AG04450 (cell line): ENCODE data around the gene IRAK2. TPM values are rescaled to one million over a fixed set of nuclear protein-coding genes. Genes with fewer than 3 reads are reported as not detected.

ENCODE experiments used
- CTCF ChIA-PET: fragments of 300-600, 350-600 bp; formaldehyde crosslinking; extraction: SDS; loops from one replicate; lab custom pipeline; 2022; ENCODE audit warnings: antibody characterized with exemption, inconsistent platforms; lab: Charles Lee
- POLR2A ChIA-PET: fragments of 350-600 bp; formaldehyde crosslinking; extraction: SDS; loops from one replicate; lab custom pipeline; 2021; ENCODE audit warnings: antibody characterized with exemption, inconsistent platforms; lab: Yijun Ruan, JAX
- DNase-seq: peaks from one replicate; pipeline ENCODE4 v3.0.0-alpha.2; 2011; ENCODE audit warnings: low read depth, low spot score
- H3K27ac ChIP-seq: one replicate; pipeline ENCODE4 v1.5.1; 2012; ENCODE audit warnings: low read depth, low read length, control low read depth
- H3K27me3 ChIP-seq: one replicate; pipeline ENCODE4 v1.6.0; 2012; ENCODE audit warnings: low read length; ENCODE audit not compliant: control insufficient read depth, insufficient read depth
- H3K4me3 ChIP-seq: 2 replicates; pipeline ENCODE4 v1.5.1; 2011; ENCODE audit warnings: mild to moderate bottlenecking, low read depth, low read length, control low read depth
- H3K9me3 ChIP-seq: 2 replicates; pipeline ENCODE4 v1.5.1; 2012; ENCODE audit warnings: low read length; ENCODE audit not compliant: control insufficient read depth, insufficient read depth
- polyA plus RNA-seq: library from polyadenylated mRNA; depleted of rRNA; stranded (reverse); fragments of >200 nt; gene quantifications from 2 replicates; pipeline ENCODE4 v1.2.3, GENCODE V29; 2011
- TF ChIP-seq, protein P1 (sequence below): IDR thresholded peaks from 2 replicates; pipeline ENCODE4 v1.5.1; 2011; ENCODE audit warnings: low read depth, low read length, control low read depth, inconsistent platforms

Gene IRAK2
- polyA plus RNA-seq, 1 experiment: 7.6 TPM

GRCh38 chr3:10238345-10239183 is 73.8 kb downstream of the IRAK2 start:
- H3K9me3 ChIP-seq: no peaks in the 10 kb centered on the region
- H3K27me3 ChIP-seq: no peaks in the 10 kb centered on the region
- H3K27ac ChIP-seq: no peak overlapping the region
- TF ChIP-seq, protein P1, sequence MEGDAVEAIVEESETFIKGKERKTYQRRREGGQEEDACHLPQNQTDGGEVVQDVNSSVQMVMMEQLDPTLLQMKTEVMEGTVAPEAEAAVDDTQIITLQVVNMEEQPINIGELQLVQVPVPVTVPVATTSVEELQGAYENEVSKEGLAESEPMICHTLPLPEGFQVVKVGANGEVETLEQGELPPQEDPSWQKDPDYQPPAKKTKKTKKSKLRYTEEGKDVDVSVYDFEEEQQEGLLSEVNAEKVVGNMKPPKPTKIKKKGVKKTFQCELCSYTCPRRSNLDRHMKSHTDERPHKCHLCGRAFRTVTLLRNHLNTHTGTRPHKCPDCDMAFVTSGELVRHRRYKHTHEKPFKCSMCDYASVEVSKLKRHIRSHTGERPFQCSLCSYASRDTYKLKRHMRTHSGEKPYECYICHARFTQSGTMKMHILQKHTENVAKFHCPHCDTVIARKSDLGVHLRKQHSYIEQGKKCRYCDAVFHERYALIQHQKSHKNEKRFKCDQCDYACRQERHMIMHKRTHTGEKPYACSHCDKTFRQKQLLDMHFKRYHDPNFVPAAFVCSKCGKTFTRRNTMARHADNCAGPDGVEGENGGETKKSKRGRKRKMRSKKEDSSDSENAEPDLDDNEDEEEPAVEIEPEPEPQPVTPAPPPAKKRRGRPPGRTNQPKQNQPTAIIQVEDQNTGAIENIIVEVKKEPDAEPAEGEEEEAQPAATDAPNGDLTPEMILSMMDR: no peak
- no peak overlapping the region for H3K4me3 ChIP-seq
- CTCF ChIA-PET: interaction anchor here (0.6 to 0.8 kb wide), 2 partner anchors 9 to 355 kb away, joined by 3 read pairs; partner anchors contain the start of gene TATDN2
- POLR2A ChIA-PET: no interaction called here
- no peak for DNase-seq

GRCh38 chr3:10240799-10241198 is 76.1 kb downstream of the IRAK2 start:
- ChIA-PET CTCF (no interaction called here), POLR2A (no interaction called here)
- DNase-seq: no peak
- no peak overlapping the region for H3K27ac ChIP-seq
- no peaks in the 10 kb centered on the region for H3K27me3 ChIP-seq
- peaks cover 7% of the 10 kb centered on the region; the same call in 1 of the 2 replicates for H3K9me3 ChIP-seq
- H3K4me3 ChIP-seq: no peak overlapping the region
- TF ChIP-seq, protein P1: no peak

GRCh38 chr3:10242182-10243065 is 77.7 kb downstream of the IRAK2 start:
- H3K27ac ChIP-seq: peak overlapping the region; percentile 31
- POLR2A ChIA-PET: no interaction called here
- no peak for DNase-seq
- TF ChIP-seq, protein P1: no peak
- no peak overlapping the region for H3K4me3 ChIP-seq
- peaks cover 17% of the 10 kb centered on the region for H3K9me3 ChIP-seq
- CTCF ChIA-PET: interaction anchor here (0.6 to 0.8 kb wide), 3 partner anchors 195 to 310 kb away, joined by 4 read pairs; no protein-coding TSS in a partner anchor
- no peaks in the 10 kb centered on the region for H3K27me3 ChIP-seq

GRCh38 chr3:10244009-10244408 is 79.3 kb downstream of the IRAK2 start:
- H3K27ac ChIP-seq: no peak overlapping the region
- ChIA-PET CTCF (no interaction called here), POLR2A (no interaction called here)
- DNase-seq: no peak
- TF ChIP-seq, protein P1: no peak
- no peak overlapping the region for H3K4me3 ChIP-seq
- peaks cover 17% of the 10 kb centered on the region for H3K9me3 ChIP-seq
- no peaks in the 10 kb centered on the region for H3K27me3 ChIP-seq
